ENCODE results near the gene PRDX5. TPM values are rescaled to one million over a fixed set of nuclear protein-coding genes. Genes with fewer than 3 reads are reported as not detected.

PRDX5 gene
- total RNA-seq, 2 experiments from 2014 or later = 156 to 164 TPM

DNA sequence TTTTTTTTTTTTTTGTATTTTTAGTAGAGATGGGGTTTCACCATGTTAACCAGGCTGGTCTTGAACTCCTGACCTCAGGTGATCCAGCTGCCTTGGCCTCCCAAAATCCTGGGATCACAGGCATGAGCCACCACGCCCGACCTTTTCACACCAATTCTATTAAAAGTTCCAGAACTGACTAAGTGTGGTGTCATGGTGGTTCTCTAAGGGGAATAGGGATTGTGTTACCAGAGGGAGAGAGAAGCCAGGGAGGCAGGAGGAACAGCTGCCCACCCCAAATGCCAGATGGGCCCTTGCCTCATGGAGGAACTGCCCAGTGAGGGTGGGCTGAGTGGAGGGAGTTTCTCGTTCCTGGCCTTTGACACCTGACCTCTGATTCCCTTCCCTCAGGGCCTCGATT, 47.0 kb downstream of the PRDX5 start:
- Mint-ChIP-seq H3K4me3 (no peak overlapping the region), H3K27ac (no peak overlapping the region), H3K4me1 (ENCODE audit: low read depth) (peaks cover 18% of the 10 kb centered on the region), H3K36me3 (peaks cover 36% of the 10 kb centered on the region), H3K27me3 (no peaks in the 10 kb centered on the region), H3K9me3 (no peaks in the 10 kb centered on the region)
- intact Hi-C loops (cut with micrococcal nuclease) = no loop called here
- ChIA-PET CTCF (interaction anchor here (0.7 kb wide), 1 partner anchor 415 kb away, joined by 4 read pairs; no protein-coding TSS in a partner anchor), POLR2A (no interaction called here)
- DNase-seq = no peak

DNA sequence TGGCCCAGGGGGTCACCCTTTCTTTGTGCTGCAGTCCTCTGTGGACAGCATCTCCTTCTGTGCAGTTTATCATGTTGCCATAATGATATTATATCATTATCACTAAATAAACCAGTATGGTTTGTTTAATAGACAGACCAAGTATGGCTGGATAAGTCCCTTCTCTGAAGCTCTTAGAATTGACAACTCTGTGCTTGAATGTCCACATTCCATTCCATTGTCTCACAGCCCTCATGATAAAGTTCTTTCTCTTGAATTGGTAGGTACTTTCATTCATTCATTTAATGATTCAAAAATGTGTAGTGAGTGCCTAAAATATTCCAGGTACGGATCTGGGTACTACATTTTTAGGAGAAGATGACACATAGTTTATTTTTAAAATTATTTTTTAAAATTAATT, 48.8 kb downstream of the PRDX5 start:
- Mint-ChIP-seq H3K36me3 (peaks cover 29% of the 10 kb centered on the region), H3K4me3 (no peak overlapping the region), H3K9me3 (no peaks in the 10 kb centered on the region), H3K27ac (no peak overlapping the region), H3K27me3 (no peaks in the 10 kb centered on the region), H3K4me1 (ENCODE audit: low read depth) (peaks cover 5% of the 10 kb centered on the region)
- POLR2A ChIA-PET = no interaction called here
- CTCF ChIA-PET = interaction anchor here (1.3 kb wide), 1 partner anchor 83 kb away, joined by 4 read pairs; no protein-coding TSS in a partner anchor
- intact Hi-C loops (cut with micrococcal nuclease) = no loop called here
- no peak for DNase-seq

GRCh38 chr11:64367931-64368672, 50.2 kb downstream of the PRDX5 start:
- Mint-ChIP-seq H3K4me3 (no peak overlapping the region), H3K4me1 (ENCODE audit: low read depth) (no peaks in the 10 kb centered on the region), H3K27ac (no peak overlapping the region), H3K27me3 (no peaks in the 10 kb centered on the region), H3K36me3 (peaks cover 24% of the 10 kb centered on the region), H3K9me3 (no peaks in the 10 kb centered on the region)
- POLR2A ChIA-PET = no interaction called here
- intact Hi-C loops (cut with micrococcal nuclease) = no loop called here
- no peak for DNase-seq
- CTCF ChIA-PET = interaction anchor here (1.3 kb wide), 1 partner anchor 81 kb away, joined by 4 read pairs; no protein-coding TSS in a partner anchor

DNA sequence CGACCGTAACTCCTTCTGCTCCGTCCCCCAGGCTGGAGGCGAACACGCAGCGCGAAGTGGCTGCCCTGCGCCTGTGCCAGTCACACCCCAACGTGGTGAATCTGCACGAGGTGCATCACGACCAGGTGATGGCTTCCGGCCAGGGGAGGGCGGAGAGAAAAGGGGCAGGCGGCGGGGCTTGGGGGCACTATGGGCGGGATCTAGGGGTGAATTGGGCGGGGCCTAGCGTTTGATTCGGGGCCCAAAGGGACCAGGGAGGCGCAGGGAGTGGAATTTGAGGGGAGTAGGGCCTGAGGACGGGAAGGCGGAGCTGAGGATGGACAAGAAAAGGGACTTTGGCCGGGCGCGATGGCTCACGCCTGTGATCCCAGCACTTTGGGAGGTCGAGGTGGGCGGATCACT, 50.8 kb downstream of the PRDX5 start:
- POLR2A ChIA-PET = no interaction called here
- intact Hi-C loops (cut with micrococcal nuclease) = no loop called here
- peaks cover 23% of the 10 kb centered on the region for H3K36me3 Mint-ChIP-seq

GRCh38 chr11:64369440-64370421, 51.8 kb downstream of the PRDX5 start:
- Mint-ChIP-seq H3K9me3 (no peaks in the 10 kb centered on the region), H3K4me1 (ENCODE audit: low read depth) (no peaks in the 10 kb centered on the region), H3K36me3 (peaks cover 19% of the 10 kb centered on the region), H3K27ac (no peak overlapping the region), H3K27me3 (no peaks in the 10 kb centered on the region), H3K4me3 (no peak overlapping the region)
- intact Hi-C loops (cut with micrococcal nuclease) = no loop called here
- ChIA-PET CTCF (no interaction called here), POLR2A (no interaction called here)
- DNase-seq = no peak

More for the DNA sequence above, 50.8 kb downstream of the PRDX5 start:
- H3K4me3 Mint-ChIP-seq = no peak overlapping the region
- H3K4me1 Mint-ChIP-seq (ENCODE audit: low read depth) = no peaks in the 10 kb centered on the region
- no peak for DNase-seq
- no peaks in the 10 kb centered on the region for H3K27me3 Mint-ChIP-seq
- CTCF ChIA-PET = no interaction called here
- no peaks in the 10 kb centered on the region for H3K9me3 Mint-ChIP-seq
- no peak overlapping the region for H3K27ac Mint-ChIP-seq

DNA sequence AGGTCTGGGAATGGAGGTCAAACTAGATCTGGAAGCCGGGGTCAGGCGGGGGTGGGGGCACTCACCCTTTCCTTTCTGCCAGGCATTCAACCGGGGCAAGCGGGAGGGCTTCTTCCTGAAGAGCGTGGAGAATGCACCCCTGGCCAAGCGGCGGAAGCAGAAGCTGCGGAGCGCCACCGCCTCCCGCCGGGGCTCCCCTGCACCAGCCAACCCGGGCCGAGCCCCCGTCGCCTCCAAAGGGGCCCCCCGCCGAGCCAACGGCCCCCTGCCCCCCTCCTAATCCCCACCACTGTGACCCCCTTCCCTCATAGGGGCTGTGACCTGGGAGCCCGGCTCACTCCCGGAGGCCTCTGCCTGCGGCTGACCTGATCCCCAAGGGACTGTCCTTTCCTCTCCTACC, 53.3 kb downstream of the PRDX5 start:
- H3K27ac Mint-ChIP-seq = no peak overlapping the region
- H3K27me3 Mint-ChIP-seq = no peaks in the 10 kb centered on the region
- ChIA-PET POLR2A (no interaction called here), CTCF (no interaction called here)
- peaks cover 15% of the 10 kb centered on the region for H3K36me3 Mint-ChIP-seq
- H3K4me3 Mint-ChIP-seq = no peak overlapping the region
- no peaks in the 10 kb centered on the region for H3K9me3 Mint-ChIP-seq
- intact Hi-C loops (cut with micrococcal nuclease) = no loop called here
- no peaks in the 10 kb centered on the region for H3K4me1 Mint-ChIP-seq (ENCODE audit: low read depth)
- DNase-seq = no peak

Small RNA genes lying within 50 kb of the gene (microRNA-seq; reads per million reads assigned to microRNA genes)
- gene MIR1237 (ENCODE audit: borderline microRNAs expressed, borderline number of aligned reads, borderline replicate concordance) (2.8 reads per million), gene MIR7155 (ENCODE audit: borderline microRNAs expressed, borderline number of aligned reads, borderline replicate concordance) (3.1 reads per million)

Other genes starting within 250 kb of the PRDX5 start
- gene MACROD1, start 152.0 kb upstream of the PRDX5 start, total RNA-seq = 10 to 100 TPM; 24.5 to 31.0 TPM
- gene STIP1, start 131.9 kb upstream of the PRDX5 start, total RNA-seq = 100 to 1,000 TPM; 402 to 413 TPM
- 100 to 1,000 TPM; 195 to 203 TPM for gene FERMT3, start 111.4 kb upstream of the PRDX5 start, total RNA-seq
- gene TRPT1, start 91.9 kb upstream of the PRDX5 start, total RNA-seq = 10 to 100 TPM; 30.4 to 35.6 TPM
- 10 to 100 TPM; 69.8 to 79.8 TPM for gene NUDT22, start 91.8 kb upstream of the PRDX5 start, total RNA-seq
- 10 to 100 TPM; 22.5 to 26.2 TPM for gene DNAJC4, start 87.6 kb upstream of the PRDX5 start, total RNA-seq
- 10 to 100 TPM; 78.9 to 82.1 TPM for gene VEGFB, start 83.5 kb upstream of the PRDX5 start, total RNA-seq
- gene FKBP2, start 77.0 kb upstream of the PRDX5 start, total RNA-seq = 10 to 100 TPM; 28.7 to 34.9 TPM
- 100 to 1,000 TPM; 238 to 242 TPM for gene PPP1R14B, start 71.2 kb upstream of the PRDX5 start, total RNA-seq
- gene PLCB3, start 66.6 kb upstream of the PRDX5 start, total RNA-seq = 10 to 100 TPM; 10.4 to 12.3 TPM
- 10 to 100 TPM; 23.7 to 24.2 TPM for gene BAD, start 33.5 kb upstream of the PRDX5 start, total RNA-seq
- 10 to 100 TPM; 28.7 to 31.6 TPM for gene GPR137, start 32.3 kb upstream of the PRDX5 start, total RNA-seq
- gene KCNK4, start 26.8 kb upstream of the PRDX5 start, total RNA-seq = under 1 TPM in 1 of 2 experiments, not detected in 1; 0.34 TPM
- not detected for gene CATSPERZ, start 17.8 kb upstream of the PRDX5 start, total RNA-seq
- 10 to 100 TPM; 32.8 to 35.6 TPM for gene ESRRA, start 12.6 kb upstream of the PRDX5 start, total RNA-seq
- 100 to 1,000 TPM; 255 to 258 TPM for gene TRMT112, start 562 bp upstream of the PRDX5 start, total RNA-seq
- 10 to 100 TPM; 69.5 to 74.5 TPM for gene CCDC88B, start 22.1 kb downstream of the PRDX5 start, total RNA-seq
- gene RPS6KA4, start 41.0 kb downstream of the PRDX5 start, total RNA-seq = 10 to 100 TPM; 31.4 to 34.3 TPM
- not detected for gene SLC22A11, start 237.8 kb downstream of the PRDX5 start, total RNA-seq

Measured in activated CD4-positive, alpha-beta memory T cell treated with anti-CD3 and anti-CD28 coated beads for 36 hours (primary cell).